K562 (cell line): ENCODE measurements around the gene MRPS5.

Experiments used
- BRCA1 ChIP-seq, 2 experiments: fragments of 450-650 bp in 1 of 2; sonication (generic) in 1 of 2; formaldehyde crosslinking in 1 of 2; IDR thresholded peaks; 2 replicates each; pipeline versions ENCODE4 v1.5.0 to v1.6.1; 2017 to 2020; ENCODE audit warnings: mild to moderate bottlenecking in 1 of 2, missing genetic modification reagents in 1 of 2
- EZH2 ChIP-seq: IDR thresholded peaks from 2 replicates; pipeline ENCODE4 v1.6.1; 2012; ENCODE audit warnings: low read depth, mild to moderate bottlenecking, inconsistent platforms, low read length, borderline replicate concordance
- FOSL1 ChIP-seq: fragments of 200-800 bp; sonication (Bioruptor generic); conservative IDR thresholded peaks from 2 replicates; pipeline ENCODE4 v1.6.1; 2016; ENCODE audit warnings: missing genetic modification characterization, missing compliant biosample characterization
- NFXL1 ChIP-seq: fragments of 450-650 bp; formaldehyde crosslinking; IDR thresholded peaks from 2 replicates; pipeline ENCODE4 v1.4.0; 2021; ENCODE audit warnings: mild to moderate bottlenecking
- POLR2AphosphoS5 ChIP-seq: IDR thresholded peaks from 2 replicates; pipeline ENCODE4 v1.6.1; 2011; ENCODE audit warnings: mild to moderate bottlenecking, low read depth, low read length, moderate library complexity; ENCODE audit not compliant: control insufficient read depth, insufficient read depth
- RAD51 ChIP-seq: fragments of 450-650 bp; IDR thresholded peaks from 2 replicates; pipeline ENCODE4 v1.7.1; 2016; ENCODE audit warnings: low read depth, mild to moderate bottlenecking, borderline replicate concordance
- RCOR1 ChIP-seq, 2 experiments: IDR thresholded peaks; 2 replicates each; pipeline ENCODE4 v1.6.1; 2012; ENCODE audit warnings: low read depth in 2 of 2, low read length in 2 of 2, borderline replicate concordance in 1 of 2, improper control_type of control experiment in 1 of 2
- TAL1 ChIP-seq: fragments of 450-650 bp; IDR thresholded peaks from 2 replicates; pipeline ENCODE4 v1.6.1; 2016; ENCODE audit warnings: mild to moderate bottlenecking
- TBP ChIP-seq: optimal IDR thresholded peaks from 2 replicates; pipeline ENCODE3; 2011; ENCODE audit warnings: low read depth, low read length, improper control_type of control experiment
- ZNF274 ChIP-seq: IDR thresholded peaks from 2 replicates; pipeline ENCODE4 v1.6.1; 2011; ENCODE audit warnings: low read depth, mild to moderate bottlenecking, low read length, moderate library complexity, borderline replicate concordance
- TF ChIP-seq, protein P1 (sequence below), 3 experiments: IDR thresholded peaks in 2 of 3; conservative IDR thresholded peaks in 1 of 3; 2 replicates each; pipeline ENCODE4 v1.5.1; 2011 to 2012; ENCODE audit warnings: low read length in 3 of 3, mild to moderate bottlenecking in 3 of 3, control low read depth in 2 of 3, improper control_type of control experiment in 1 of 3, inconsistent platforms in 1 of 3, low read depth in 1 of 3, mixed read lengths in 1 of 3, moderate library complexity in 1 of 3; ENCODE audit not compliant: insufficient read depth in 2 of 3
- TF ChIP-seq, protein P2 (sequence below): fragments of 450-650 bp; IDR thresholded peaks from 2 replicates; pipeline ENCODE4 v1.6.1; 2016; ENCODE audit warnings: missing biosample characterization, missing genetic modification characterization
- TF ChIP-seq, protein P3 (sequence below): sonication (generic); formaldehyde crosslinking; IDR thresholded peaks from 2 replicates; pipeline ENCODE4 v1.8.1; 2023; ENCODE audit warnings: mild to moderate bottlenecking, missing genetic modification reagents, moderate library complexity

DNA sequence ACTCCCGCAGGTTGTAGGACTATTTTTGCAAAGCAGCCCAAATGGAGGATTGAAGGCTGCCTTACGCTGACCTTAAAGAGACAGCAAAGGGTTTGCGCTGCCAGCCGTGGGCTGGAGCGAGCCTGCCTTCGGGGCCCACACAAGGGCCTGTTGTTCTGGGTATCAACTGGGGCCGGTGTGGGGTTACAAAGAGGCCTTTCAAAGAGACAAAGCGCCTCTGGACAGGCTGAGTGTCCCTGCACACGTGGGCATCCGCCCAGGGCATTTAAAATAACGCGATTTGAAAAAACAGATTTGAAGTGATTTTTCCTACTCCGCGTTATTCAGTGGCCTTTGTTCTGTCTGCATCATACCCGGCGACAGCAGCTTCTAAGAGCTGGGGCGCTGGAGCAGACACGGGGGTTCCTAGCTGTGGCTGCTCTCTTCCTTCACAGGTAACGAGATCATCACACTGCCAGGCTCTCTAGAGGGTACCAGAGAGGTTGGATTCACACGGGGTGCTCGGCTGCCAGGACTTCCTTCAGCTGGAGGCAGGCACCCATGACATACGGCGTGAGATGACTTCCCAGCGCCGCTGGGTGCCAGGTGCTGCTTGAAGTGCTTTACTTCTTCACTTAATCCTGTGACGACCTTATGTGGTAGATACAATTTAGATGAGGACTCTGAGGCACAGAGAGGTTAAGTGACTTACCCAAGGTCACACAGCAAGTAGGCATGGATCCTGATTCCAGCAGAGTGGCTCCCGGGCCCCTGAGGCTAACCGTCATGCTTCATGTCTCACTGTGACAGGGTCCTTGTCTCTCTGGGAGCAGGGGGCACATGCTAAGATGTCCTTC lies 63.9 kb downstream of the MRPS5 start:
- TF ChIP-seq, protein P1, sequence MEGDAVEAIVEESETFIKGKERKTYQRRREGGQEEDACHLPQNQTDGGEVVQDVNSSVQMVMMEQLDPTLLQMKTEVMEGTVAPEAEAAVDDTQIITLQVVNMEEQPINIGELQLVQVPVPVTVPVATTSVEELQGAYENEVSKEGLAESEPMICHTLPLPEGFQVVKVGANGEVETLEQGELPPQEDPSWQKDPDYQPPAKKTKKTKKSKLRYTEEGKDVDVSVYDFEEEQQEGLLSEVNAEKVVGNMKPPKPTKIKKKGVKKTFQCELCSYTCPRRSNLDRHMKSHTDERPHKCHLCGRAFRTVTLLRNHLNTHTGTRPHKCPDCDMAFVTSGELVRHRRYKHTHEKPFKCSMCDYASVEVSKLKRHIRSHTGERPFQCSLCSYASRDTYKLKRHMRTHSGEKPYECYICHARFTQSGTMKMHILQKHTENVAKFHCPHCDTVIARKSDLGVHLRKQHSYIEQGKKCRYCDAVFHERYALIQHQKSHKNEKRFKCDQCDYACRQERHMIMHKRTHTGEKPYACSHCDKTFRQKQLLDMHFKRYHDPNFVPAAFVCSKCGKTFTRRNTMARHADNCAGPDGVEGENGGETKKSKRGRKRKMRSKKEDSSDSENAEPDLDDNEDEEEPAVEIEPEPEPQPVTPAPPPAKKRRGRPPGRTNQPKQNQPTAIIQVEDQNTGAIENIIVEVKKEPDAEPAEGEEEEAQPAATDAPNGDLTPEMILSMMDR (IDR thresholded peaks at IDR 0.05 in 2 of 3, conservative IDR thresholded peaks at IDR 0.05 in 1 of 3; ENCODE audit: insufficient read depth in 2 of 3, low read depth in 1 of 3, low read length in 3 of 3), result no peak
- TF ChIP-seq BRCA1 (IDR thresholded peaks at IDR 0.05), result no peak
- no peak for TF ChIP-seq BRCA1 (CRISPR knock-in tag; IDR thresholded peaks at IDR 0.05)
- TF ChIP-seq POLR2AphosphoS5, result no peak
- no peak for TF ChIP-seq FOSL1
- no peak for TF ChIP-seq TAL1
- TF ChIP-seq RCOR1 (IDR thresholded peaks at IDR 0.05; ENCODE audit: borderline replicate concordance in 1 of 2, low read depth in 2 of 2, low read length in 2 of 2), result no peak
- no peak for TF ChIP-seq NFXL1 (CRISPR knock-in tag)
- TF ChIP-seq EZH2, result no peak
- no peak for TF ChIP-seq ZNF274
- no peak for TF ChIP-seq RAD51
- TF ChIP-seq, protein P2, sequence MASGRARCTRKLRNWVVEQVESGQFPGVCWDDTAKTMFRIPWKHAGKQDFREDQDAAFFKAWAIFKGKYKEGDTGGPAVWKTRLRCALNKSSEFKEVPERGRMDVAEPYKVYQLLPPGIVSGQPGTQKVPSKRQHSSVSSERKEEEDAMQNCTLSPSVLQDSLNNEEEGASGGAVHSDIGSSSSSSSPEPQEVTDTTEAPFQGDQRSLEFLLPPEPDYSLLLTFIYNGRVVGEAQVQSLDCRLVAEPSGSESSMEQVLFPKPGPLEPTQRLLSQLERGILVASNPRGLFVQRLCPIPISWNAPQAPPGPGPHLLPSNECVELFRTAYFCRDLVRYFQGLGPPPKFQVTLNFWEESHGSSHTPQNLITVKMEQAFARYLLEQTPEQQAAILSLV (tag), result no peak
- TF ChIP-seq TBP, result no peak
- TF ChIP-seq, protein P3, sequence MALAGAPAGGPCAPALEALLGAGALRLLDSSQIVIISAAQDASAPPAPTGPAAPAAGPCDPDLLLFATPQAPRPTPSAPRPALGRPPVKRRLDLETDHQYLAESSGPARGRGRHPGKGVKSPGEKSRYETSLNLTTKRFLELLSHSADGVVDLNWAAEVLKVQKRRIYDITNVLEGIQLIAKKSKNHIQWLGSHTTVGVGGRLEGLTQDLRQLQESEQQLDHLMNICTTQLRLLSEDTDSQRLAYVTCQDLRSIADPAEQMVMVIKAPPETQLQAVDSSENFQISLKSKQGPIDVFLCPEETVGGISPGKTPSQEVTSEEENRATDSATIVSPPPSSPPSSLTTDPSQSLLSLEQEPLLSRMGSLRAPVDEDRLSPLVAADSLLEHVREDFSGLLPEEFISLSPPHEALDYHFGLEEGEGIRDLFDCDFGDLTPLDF, result no peak
